GM21367 (cell line): Measurements from ENCODE around the gene ACTG1.

Source experiments
- ATAC-seq: cut with Tn5 transposase; IDR thresholded peaks from one replicate; pipeline ENCODE4 v1.9.1; 2021; ENCODE audit not compliant: unreplicated experiment

Gene ACTG1

DNA sequence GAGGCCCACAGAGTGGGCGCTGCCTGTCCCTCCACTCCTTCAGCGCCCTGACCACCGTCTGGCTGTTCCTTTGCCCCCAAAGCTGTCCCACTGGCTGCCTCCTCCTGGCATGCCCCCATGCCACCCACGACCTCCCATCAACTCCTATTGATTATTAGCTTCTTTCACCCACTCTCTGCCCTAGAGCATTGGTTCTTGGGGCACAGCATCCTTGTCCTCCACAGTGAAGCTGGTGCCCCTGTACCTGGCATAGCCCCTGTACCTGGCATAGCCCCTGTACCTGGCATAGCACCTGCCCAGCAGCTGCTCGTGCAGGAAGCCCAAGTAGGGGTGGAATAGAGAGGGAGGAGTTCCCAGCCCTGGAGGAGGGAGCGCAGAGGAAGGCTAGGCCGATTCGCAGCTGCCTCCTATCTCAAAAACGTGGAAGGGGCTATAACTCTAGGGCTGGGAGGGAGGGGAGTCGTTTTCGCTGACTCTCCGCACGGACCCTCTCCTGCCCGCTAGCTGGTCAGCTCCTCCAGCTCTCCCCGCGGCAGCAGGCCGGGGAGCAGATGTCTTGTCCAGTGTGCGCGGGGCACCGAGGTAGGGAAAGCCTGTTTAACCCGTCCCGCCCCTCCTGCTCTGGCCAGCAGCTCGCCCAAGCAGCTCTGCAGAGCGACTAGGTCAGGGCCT, 5.7 kb upstream of the ACTG1 start:
- no peak for ATAC-seq

DNA sequence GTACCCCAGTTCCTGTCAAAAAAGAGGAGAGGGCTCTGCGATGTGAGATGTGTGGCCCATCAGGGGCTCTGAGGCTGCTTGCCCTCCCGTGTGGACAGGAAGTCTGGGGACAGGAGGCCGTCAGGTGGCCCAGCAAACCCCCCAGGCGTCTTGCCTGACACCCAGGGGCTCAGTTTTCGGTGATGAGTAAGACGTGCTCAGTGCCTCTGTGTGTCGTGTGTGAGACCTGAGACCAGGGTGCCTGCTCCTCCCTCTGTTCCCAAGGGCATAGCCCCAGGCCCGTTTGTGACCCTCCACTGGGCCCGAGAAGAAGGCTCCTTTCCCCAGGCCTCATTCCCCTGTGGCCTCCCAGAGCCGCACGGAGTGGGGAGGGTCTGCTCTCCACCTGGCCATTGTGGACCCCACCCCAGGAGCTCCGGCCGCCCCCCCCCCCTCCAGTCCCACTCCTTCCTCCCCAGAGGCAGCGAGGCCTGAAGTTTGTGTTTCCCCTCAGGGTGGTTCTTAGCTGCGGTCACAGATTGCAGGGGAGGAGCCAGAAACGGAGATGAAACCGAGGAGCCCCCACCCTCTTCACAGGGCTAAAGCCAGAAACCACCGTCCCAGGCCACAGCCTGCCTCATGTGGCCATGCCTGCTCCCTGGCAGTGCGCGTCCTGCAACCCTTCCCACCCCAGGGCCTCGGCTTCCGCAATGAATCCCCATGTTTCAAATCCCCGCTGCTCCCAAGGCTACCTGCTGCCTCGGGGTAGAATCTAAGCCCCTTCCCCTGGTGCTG, 4.9 kb upstream of the ACTG1 start:
- ATAC-seq = no peak

DNA sequence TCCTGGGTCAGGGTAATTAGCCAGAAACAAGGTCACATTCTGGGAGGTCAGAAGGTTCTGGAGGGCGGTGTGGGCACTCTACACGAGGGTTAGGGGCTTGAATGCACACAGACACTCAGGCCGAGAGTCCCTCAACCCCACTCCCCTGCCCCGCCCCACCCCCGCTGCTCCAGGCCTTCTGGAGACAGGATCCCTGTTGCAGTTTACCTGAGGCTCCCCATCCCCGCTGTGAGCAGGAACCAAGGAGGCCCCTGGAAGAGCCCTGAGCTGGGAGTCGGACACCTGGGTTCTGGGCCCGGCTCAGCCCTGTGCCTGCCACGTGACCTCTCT, 4.4 kb upstream of the ACTG1 start:
- ATAC-seq = no peak

DNA sequence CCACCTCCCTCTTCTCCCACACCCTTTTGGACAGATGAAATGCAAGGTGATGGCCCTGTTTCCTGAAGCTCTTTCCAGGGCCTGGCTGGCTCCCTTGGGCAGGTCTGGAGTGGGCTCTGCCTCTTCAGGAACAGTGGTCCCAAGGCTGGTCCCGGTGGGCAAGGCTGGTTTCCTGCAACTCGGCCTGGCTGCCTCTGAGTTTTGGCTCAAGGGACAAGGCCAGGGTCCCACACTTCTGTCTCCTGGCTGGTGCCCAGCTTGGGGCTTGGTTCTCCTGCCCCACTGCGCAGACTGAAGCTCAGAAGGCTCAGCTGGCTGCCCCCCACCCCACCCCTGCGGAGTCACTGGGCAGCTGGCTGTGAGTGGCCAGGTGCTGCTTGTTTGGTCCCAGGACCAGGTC, 3.8 kb upstream of the ACTG1 start:
- ATAC-seq = no peak

DNA sequence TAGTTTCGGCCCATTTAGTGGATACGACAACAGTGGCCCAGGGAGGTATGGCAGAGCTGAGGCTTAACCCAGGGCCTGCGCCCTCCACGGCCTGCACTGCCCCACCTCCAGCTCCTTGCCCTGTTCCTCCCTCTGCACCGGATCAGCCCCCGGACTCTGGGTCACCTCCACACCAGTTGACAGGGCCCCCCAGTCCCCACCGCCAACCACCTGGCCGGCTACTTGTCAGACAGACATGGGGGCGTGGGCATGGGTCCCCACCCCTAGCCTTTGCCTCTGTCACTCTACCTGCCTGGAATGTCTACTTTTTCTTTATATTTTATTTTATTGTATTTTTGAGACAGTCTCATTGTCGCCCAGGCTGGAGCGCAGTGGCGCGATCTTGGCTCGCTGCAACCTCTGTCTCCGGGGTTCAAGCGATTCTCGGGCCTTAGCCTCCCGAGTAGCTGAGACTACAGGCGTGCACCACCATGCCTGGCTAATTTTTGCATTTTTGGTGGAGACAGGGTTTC, 3.0 kb upstream of the ACTG1 start:
- ATAC-seq = no peak

DNA sequence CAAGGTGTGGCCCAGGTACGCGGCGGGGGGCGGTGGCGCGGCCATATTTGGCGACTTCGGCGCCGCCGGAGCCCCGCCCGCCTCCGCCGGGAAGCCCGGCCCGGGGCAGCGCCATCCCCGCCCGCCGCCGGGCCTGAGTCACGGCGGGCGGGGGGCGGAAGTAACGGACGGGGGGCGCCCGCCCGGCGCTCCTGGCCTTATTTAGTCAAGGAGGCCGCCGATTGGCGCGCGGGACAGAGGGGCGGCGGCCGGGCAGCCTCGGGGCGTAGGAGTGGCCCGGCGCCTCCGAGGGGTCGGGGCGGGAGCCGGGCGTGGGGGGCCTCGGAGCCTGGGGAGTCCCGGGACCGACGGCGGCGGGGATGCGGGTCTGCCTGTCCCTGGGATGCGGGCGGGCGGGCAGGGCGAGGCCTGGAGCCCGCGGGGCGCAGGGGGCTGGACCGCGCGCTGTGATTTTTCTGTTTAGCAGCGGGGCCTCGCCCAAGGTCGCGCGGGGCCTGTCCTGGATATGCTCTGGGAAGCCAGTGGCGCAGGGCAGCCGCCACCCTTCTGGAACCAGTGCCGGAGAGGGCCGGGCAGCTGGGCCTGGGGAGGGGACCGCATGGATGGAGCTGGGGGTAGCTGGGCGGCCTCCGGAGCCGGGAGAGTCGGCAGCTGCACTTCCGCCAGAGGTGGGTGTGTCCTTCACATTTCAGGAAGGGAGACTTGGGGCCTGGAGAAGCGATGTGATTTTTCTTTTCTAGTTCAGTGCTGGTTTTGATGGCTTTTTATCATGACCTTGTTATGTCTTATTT, 2.3 kb upstream of the ACTG1 start:
- ATAC-seq = peak; percentile 16

DNA sequence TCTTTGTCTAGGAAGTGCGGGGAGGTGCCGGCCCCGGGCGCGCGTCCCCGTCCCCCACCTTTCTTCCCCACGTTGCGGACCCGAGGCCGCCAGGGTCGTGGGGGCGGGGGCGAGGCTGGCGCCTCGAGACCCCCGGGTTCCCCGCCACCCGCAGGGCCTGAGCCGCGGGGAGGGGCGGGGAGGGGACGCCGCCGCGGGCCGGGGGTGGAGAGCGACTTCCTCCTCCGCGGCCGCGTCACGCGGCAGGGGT, 1.8 kb upstream of the ACTG1 start:
- no peak for ATAC-seq

DNA sequence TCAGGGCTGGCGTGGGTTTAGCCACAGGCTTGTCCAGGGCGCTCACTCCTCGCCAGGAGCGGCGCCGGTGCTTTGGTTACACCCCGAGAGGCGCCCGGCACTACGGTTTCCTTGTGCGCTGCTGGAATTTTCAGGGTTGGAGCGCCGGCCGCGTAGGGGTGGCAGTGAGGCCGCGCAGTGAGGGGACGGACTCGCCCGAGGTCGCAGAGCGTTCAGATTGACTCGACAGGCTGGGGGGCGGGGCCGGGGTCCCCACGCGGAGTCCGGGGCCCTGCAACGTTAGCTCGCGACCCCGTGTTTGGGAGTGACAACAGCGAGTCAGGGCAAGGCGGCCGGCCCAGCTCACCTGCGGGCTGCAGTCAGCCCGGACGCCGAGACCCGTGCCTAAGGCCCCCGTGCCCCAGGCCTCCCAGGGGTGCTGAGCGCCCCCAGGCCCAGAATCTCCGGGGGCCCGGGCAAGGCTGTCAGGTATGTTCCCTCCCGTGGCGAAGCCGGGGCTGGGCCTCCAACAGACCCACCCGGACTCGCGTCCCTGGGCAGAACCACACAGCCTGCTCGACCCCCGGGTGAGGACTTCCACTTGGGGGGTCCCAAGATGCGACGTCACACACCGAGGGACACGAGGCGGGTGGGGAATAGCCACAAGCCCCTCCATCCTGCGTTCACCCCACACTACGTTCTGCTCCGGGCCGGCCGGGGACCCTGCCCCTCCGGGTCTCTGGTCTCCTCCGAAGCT, 1.3 kb upstream of the ACTG1 start:
- ATAC-seq = no peak

DNA sequence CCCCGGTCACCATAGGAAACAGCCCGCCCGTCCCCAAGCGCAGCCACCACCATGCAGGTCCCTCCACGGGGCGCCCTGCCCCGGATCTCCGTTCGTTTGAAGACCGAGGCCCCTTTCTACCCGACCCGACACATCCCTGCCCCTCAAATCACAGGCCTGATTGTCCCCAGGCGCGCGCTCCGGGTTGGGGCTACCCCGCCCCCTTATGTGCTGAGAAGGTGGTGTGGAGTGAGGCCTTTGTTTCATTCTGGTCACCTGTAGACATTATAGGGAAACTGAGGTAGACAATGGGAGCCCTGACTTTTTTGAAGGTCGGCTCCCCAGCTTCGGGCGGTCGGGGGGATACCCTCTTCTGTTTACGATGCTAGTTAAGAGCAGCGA, 763 bp upstream of the ACTG1 start:
- no peak for ATAC-seq

DNA sequence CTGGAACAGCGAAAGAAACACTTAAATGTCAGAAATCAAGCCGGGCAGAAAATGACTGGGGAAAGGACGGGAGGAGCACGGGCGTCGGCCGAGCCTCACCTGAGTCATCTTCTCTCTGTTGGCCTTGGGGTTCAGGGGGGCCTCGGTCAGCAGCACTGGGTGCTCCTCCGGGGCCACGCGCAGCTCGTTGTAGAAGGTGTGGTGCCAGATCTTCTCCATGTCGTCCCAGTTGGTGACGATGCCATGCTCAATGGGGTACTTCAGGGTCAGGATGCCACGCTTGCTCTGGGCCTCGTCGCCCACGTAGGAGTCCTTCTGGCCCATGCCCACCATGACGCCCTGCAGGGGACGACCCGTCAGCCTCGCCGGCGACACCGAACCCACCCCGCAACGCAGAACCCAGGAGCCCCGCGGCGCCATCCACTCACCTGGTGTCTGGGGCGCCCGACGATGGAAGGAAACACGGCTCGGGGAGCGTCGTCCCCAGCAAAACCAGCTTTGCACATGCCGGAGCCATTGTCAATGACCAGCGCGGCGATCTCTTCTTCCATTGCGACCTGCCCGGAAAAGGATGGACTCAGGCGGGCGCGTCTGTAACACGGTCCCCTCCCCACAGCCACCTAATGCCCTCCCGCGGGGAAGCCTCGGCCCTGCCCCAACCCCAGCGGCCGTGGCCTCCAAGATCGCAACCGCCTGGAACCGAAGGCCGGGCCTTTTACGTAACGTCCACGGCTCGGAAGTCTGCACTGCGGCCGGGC, 616 bp downstream of the ACTG1 start:
- no peak for ATAC-seq

DNA sequence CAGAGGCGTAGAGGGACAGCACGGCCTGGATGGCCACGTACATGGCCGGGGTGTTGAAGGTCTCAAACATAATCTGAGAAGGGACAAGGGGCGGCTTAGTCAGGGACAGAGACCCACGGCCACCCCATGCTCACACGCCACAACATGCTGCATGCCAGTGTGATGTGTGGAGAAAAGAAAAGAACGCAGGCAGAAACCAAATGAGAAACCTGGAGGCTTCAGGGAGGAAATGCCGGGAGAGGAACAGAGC, 1.1 kb downstream of the ACTG1 start:
- ATAC-seq = no peak

DNA sequence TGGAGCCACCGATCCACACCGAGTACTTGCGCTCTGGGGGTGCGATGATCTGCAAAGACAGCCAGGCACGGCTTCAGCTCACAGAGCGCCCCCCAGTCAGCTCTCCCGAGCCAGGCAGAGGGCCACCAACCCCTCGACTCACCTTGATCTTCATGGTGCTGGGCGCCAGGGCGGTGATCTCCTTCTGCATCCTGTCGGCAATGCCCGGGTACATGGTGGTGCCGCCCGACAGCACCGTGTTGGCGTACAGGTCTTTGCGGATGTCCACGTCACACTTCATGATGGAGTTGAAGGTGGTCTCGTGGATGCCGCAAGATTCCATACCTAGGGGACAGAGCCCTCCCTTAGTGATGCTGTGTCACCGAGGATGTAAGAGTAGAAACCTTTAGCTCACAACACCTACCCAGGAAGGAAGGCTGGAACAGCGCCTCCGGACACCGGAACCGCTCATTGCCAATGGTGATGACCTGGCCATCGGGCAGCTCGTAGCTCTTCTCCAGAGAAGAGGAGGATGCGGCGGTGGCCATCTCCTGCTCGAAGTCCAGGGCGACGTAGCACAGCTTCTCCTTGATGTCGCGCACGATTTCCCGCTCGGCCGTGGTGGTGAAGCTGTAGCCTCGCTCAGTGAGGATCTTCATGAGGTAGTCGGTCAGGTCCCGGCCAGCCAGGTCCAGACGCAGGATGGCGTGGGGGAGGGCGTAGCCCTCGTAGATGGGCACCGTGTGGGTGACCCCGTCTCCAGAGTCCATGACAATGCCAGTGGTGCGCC, 1.6 kb downstream of the ACTG1 start:
- no peak for ATAC-seq

DNA sequence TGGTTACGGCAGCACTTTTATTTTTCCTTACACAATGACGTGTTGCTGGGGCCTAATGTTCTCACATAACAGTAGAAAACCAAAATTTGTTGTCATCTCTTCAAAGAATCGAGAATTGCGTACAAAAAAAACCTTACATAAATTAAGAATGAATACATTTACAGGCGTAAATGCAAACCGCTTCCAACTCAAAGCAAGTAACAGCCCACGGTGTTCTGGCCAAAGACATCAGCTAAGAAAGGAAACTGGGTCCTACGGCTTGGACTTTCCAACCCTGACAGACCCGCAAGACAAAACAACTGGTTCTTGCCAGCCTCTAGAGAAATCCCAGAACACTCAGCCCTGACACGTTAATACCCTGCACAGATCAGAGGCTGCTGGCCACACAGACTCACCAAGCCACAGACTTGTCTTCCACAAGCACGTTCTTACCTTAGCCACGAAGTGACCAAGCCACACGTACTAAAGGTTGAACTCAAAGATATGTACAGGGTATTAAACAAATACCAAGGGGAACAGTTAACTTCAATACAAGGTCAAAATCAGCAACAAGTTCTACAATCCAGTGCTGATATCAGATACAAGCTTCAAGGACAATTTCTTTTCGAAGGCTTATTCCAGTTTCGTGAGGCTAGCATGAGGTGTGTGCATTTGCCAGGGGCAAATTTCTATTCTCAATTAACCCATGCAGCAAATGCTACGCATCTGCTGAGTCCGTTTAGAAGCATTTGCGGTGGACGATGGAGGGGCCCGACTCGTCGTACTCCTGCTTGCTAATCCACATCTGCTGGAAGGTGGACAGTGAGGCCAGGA, 2.4 kb downstream of the ACTG1 start:
- ATAC-seq = no peak

DNA sequence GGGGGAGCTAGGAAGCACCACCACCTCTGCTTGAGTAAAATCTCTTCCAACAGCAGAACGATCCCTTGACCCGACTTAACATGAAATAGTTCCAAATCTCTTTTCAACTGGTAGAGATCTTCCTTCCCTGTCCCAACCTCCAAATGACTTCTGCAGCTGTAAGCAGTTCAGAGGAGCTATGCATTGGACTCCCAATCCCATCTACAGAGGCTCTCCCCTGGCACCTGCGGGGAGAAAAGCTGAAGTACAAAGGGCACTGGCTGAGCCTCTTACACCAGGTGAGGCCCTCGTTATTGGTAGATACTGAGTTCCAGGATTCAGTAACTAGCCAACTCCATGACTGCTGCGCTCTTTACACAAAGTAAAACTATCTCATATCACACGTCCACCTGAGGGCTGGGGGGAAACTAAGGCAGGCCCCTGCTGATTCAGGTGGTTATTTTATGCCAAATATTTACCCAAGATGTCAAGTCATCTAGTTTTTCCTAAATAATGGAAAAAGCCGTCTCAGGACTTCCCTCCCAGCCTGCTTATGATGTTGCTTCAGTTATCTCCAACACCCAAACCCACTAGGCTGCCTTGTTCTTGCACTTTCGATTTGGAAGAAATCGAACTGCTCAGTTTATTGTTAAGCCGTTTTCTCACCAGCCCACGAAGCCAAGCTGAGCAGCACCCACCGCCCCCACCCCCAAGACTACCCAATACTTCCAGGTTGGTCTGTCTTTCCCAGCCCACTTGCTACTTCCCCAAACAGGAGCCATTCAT, 3.2 kb downstream of the ACTG1 start:
- ATAC-seq = no peak

DNA sequence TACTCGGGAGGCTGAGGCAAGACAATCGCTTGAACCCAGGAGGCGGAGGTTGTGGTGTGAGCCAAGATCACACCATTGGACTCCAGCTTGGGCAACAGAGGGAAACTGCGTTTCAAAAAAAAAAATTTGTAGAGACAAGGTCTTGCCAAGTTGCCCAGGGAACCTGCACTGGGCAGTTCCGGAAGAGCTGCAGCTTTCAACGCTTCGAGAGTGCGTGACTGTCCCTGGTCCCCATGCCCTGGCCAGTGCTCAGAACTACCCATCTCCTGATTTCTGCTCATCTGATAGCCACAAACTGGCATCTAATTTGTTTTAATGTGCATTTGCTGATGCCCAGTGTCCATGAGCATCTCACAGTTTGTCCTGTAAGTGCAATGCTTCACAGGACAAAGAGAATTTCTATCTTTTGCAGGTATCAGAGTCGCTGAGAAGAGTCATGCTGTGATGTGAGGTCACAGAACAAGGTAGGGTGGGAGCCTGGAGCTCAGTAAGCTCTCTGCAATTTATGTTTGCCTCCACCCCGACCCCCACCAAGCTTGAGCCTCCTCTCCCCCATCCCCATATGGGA, 3.9 kb downstream of the ACTG1 start:
- ATAC-seq = no peak

DNA sequence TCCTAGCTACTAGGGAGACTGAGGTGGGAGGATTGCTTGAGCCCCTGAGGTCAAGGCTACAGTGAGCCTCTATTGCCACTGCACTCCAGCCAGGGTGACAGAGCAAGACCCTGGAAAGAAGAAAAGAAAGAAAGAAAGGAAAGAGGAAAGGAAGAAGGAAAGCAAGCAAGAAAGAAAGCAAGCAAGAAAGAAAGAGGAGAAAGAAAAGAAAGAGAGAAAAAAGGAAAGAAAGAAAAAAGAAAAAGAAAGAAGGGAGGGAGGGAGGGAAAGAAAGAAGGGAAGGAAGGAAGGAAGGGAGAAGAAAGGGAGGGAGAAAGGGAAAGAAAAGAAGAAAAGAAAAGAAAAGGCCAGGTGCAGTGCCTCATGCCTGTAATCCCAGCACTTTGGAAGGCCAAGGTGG, 9.0 kb downstream of the ACTG1 start:
- ATAC-seq = no peak

DNA sequence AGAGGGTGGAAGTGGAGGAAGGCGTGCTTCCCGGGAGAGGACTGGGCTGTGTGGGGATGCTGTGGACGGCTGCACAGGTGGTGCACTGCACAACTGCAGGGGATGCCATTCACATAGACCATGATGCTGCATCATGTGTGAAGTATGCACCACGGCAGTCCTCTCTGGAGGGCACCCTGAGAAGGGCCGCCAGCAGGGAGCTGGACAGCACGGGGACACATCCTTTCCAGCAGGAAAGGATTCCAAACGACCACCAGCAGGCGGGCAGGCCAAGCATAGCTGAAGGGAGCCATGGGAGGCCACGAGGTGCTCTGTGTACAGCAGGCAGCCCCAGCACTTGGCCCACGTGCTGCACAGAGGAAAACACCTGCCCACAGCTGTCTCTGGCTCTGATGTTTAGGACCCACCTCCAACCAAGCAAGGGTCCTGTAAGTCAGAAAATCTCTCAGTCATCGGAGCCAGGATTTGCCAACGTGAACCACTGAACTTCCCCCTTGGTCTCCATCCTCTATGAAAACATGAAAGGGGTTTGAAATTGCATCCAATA, 10.1 kb downstream of the ACTG1 start:
- ATAC-seq = no peak

DNA sequence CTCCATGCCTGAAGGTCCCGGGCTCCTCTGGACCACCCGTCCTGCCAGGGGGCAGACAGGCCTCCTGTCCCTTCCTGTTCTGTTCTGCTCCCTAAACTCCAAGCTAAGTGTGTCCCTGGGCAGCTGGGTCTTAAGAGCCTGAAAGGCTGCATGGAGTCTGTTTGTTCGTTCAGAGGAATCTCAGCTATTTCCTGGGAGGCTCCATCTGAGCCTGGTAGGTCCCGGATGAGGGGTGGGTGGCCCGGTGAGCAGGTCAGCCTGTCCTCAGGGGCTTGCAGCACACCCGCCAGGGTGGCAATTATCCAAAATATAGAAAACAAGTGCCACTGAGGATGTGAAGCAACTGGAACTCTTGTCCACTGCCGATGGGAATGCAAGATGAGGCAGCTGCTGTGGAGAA, 12.6 kb downstream of the ACTG1 start:
- ATAC-seq = no peak
